ENCODE measurements around the gene PSMF1.
A peak's percentile ranks its signal among the peaks of the same experiment; 100 is the strongest.

The PSMF1 gene

DNA sequence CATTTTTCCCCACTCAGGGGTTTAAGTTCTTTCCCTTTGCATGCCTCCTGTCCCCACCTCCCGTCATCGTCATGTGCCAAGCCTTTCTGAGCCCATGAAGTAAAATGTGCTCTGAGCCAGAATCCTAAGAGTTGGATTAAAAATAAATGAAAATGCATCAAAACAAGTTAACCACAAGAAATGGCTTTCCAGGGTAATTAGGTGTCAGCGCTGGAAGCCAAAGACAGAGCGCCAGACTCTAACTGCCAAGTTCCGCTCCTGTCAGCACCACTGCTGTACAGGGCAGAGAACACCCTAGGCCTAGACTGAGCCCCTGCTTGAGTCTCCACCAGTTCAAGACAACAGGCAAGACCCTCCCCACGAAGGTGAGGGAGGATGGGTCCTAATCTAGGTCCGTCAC lies 79.4 kb downstream of the PSMF1 start:
- H3K27me3 ChIP-seq (ENCODE audit: insufficient read depth, poor library complexity, severe bottlenecking): no peaks in the 10 kb centered on the region
- DNase-seq (ENCODE audit: low spot score): no peak
- no peak for ATAC-seq (ENCODE audit: low read depth)
- no peaks in the 10 kb centered on the region for H3K9me3 ChIP-seq (ENCODE audit: severe bottlenecking)
- no peak overlapping the region for H3K27ac ChIP-seq (ENCODE audit: poor library complexity, severe bottlenecking)
- no peaks in the 10 kb centered on the region for H3K4me1 ChIP-seq (ENCODE audit: insufficient read depth, poor library complexity, severe bottlenecking)
- TF ChIP-seq, protein P1, sequence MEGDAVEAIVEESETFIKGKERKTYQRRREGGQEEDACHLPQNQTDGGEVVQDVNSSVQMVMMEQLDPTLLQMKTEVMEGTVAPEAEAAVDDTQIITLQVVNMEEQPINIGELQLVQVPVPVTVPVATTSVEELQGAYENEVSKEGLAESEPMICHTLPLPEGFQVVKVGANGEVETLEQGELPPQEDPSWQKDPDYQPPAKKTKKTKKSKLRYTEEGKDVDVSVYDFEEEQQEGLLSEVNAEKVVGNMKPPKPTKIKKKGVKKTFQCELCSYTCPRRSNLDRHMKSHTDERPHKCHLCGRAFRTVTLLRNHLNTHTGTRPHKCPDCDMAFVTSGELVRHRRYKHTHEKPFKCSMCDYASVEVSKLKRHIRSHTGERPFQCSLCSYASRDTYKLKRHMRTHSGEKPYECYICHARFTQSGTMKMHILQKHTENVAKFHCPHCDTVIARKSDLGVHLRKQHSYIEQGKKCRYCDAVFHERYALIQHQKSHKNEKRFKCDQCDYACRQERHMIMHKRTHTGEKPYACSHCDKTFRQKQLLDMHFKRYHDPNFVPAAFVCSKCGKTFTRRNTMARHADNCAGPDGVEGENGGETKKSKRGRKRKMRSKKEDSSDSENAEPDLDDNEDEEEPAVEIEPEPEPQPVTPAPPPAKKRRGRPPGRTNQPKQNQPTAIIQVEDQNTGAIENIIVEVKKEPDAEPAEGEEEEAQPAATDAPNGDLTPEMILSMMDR (IDR thresholded peaks at IDR 0.05; ENCODE audit: poor library complexity, severe bottlenecking): no peak
- H3K36me3 ChIP-seq (ENCODE audit: low read depth): no peaks in the 10 kb centered on the region
- H3K4me3 ChIP-seq (ENCODE audit: severe bottlenecking): no peak overlapping the region

DNA sequence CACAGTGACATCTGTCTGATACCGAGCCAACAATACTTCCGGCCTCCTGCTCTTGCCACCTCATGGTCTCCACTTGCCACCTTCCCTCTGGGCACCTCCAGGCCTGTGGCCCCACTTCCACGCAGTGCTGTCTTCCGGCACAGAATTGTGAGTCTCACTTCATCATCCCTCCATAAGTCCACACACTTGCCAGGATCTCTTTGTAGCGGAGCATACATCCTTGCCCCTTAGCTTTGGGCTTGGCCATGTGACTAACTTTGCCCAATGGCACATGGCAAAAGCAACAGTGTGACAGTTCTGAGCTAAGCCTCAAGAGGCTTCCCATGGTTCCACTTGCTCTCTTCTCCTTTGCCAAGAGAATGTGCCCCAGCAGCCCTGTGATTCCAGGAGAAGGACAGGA lies 80.3 kb downstream of the PSMF1 start:
- no peak overlapping the region for H3K4me3 ChIP-seq (ENCODE audit: severe bottlenecking)
- DNase-seq (ENCODE audit: low spot score) (no peak), ATAC-seq (ENCODE audit: low read depth) (no peak)
- H3K9me3 ChIP-seq (ENCODE audit: severe bottlenecking): no peaks in the 10 kb centered on the region
- no peak overlapping the region for H3K27ac ChIP-seq (ENCODE audit: poor library complexity, severe bottlenecking)
- TF ChIP-seq, protein P1 (IDR thresholded peaks at IDR 0.05; ENCODE audit: poor library complexity, severe bottlenecking): no peak
- H3K4me1 ChIP-seq (ENCODE audit: insufficient read depth, poor library complexity, severe bottlenecking): no peaks in the 10 kb centered on the region
- no peaks in the 10 kb centered on the region for H3K36me3 ChIP-seq (ENCODE audit: low read depth)
- H3K27me3 ChIP-seq (ENCODE audit: insufficient read depth, poor library complexity, severe bottlenecking): no peaks in the 10 kb centered on the region

DNA sequence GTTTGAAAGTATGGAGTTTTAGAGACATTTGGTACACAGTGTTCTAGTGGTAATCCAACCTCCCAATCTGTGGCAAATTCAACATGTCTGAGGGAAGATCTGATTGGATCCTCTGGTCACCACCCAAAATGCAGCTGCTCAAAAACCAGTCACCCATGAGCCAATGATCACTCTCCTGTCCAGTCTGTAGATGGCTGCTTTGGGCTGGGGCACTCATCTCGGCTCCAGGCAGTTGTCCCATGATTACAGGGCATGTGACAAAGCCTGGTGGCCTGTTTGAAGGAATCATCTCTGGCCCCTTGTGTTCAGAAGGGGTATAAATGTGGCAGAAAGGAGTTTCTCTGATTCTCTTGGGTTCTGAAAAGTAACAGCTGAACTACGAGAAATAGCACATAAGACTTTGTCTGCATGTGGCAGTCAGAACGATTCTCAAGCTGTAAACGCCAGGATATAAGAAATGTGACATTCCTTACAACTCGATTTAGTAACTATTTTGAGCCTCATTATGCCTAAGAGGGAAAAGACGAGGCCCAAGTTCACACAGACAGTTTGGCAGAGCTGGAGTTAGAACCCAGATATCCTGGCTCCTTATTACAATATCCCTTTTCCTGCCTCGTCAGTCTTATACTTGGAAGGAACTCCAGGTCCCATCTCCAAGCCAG lies 80.9 kb downstream of the PSMF1 start:
- Histone ChIP-seq H3K36me3 (ENCODE audit: low read depth) (no peaks in the 10 kb centered on the region), H3K4me3 (ENCODE audit: severe bottlenecking) (no peak overlapping the region), H3K4me1 (ENCODE audit: insufficient read depth, poor library complexity, severe bottlenecking) (no peaks in the 10 kb centered on the region), H3K27me3 (ENCODE audit: insufficient read depth, poor library complexity, severe bottlenecking) (no peaks in the 10 kb centered on the region), H3K9me3 (ENCODE audit: severe bottlenecking) (no peaks in the 10 kb centered on the region), H3K27ac (ENCODE audit: poor library complexity, severe bottlenecking) (no peak overlapping the region)
- ATAC-seq (ENCODE audit: low read depth): no peak
- DNase-seq (ENCODE audit: low spot score): no peak
- TF ChIP-seq, protein P1 (IDR thresholded peaks at IDR 0.05; ENCODE audit: poor library complexity, severe bottlenecking): no peak

DNA sequence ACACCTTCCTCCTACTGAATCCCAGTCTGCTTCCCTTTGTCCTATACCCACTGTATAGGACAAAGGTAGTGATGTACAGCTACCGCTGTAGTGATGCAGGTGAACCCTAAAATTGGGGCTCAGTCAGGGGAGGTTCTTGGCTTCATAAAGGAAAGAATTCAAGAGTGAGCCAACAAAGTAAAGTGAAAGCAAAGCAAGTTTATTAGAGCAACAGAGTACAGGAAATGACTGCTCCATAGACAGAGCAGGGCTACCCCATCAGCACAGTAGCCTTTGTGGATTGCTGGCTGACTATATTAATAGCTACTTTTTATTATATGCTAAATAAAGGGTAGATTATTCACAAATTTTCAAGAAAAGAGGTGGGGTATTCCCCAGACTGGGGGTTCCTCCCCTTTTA lies 81.6 kb downstream of the PSMF1 start:
- H3K27ac ChIP-seq (ENCODE audit: poor library complexity, severe bottlenecking): no peak overlapping the region
- ATAC-seq (ENCODE audit: low read depth): peak; percentile 45; the same call in 1 of the 3 replicates
- DNase-seq (ENCODE audit: low spot score): no peak
- H3K4me1 ChIP-seq (ENCODE audit: insufficient read depth, poor library complexity, severe bottlenecking): no peaks in the 10 kb centered on the region
- no peak overlapping the region for H3K4me3 ChIP-seq (ENCODE audit: severe bottlenecking)
- H3K9me3 ChIP-seq (ENCODE audit: severe bottlenecking): no peaks in the 10 kb centered on the region
- no peaks in the 10 kb centered on the region for H3K27me3 ChIP-seq (ENCODE audit: insufficient read depth, poor library complexity, severe bottlenecking)
- no peaks in the 10 kb centered on the region for H3K36me3 ChIP-seq (ENCODE audit: low read depth)
- TF ChIP-seq, protein P1 (IDR thresholded peaks at IDR 0.05; ENCODE audit: poor library complexity, severe bottlenecking): no peak

DNA sequence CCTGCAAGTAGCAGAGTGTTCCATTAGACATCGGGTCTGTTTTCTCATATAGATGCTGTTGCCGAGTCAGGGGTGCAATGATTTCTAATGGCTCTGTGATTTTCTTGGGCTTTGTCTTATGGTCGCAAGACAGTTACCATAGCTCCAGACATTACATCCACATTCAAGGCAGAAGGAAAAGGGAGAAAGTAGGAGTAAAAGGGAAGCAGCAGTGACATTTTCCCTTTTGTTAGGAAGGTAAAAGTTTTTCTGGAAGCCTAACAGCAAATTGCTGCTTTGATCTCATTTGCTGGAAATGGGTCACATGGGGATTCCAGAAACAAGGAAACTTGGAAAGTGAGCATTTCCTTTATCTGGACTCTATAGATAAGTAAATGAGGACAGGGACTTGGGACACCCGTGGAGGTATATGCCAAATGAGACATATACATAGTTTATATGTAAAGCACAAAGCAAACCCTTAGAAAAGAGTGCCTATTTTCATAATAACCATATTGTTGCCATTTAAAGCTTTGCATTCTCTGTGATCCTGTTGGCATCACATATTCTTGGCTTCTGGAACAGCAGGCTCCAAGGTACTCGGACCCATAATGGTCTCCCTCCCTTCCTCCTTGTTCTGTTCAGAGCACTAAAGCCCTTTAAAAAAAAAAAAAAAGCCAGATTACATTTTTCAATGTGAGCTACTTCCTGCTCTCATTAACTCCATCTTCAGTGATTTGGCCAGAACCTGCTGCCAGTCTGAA lies 84.5 kb downstream of the PSMF1 start, which contains the start of gene C20orf202:
TSS of gene C20orf202 (plus strand) at position 693 of the 743 bp plus-strand sequence. CDS start 132 bp downstream, outside the sequence.
- no peaks in the 10 kb centered on the region for H3K4me1 ChIP-seq (ENCODE audit: insufficient read depth, poor library complexity, severe bottlenecking)
- TF ChIP-seq, protein P1 (IDR thresholded peaks at IDR 0.05; ENCODE audit: poor library complexity, severe bottlenecking): no peak
- ATAC-seq (ENCODE audit: low read depth) (no peak), DNase-seq (ENCODE audit: low spot score) (no peak)
- no peaks in the 10 kb centered on the region for H3K27me3 ChIP-seq (ENCODE audit: insufficient read depth, poor library complexity, severe bottlenecking)
- H3K36me3 ChIP-seq (ENCODE audit: low read depth): no peaks in the 10 kb centered on the region
- no peaks in the 10 kb centered on the region for H3K9me3 ChIP-seq (ENCODE audit: severe bottlenecking)
- no peak within 1 kb of the TSS for H3K4me3 ChIP-seq (ENCODE audit: severe bottlenecking)
- no peak within 1 kb of the TSS for H3K27ac ChIP-seq (ENCODE audit: poor library complexity, severe bottlenecking)
